ENCODE measurements around the gene NTN1.

NTN1 gene

DNA sequence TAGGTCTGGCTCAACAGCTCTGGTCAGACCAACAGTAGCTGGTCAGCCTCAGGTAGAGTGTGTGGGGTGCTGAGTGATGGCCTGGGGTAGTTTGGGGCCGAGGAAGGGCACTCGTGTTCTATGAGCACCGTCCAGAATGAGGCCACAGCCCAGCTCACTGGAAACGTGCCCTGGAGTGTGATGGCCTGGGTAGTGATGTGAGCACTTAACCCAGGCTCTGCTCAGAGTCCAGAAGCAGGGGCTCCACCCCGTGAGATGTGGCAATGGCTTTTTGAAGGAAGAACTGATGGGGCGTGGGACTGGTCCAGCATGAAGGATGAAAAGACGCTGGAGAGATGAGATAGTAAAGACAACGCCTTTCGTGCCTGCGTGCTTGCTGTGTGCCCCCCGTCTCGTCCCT, 35.3 kb downstream of the NTN1 start:
- H3K79me2 ChIP-seq (ENCODE audit: control insufficient read depth, insufficient read depth, low read length, poor library complexity), result no peaks in the 10 kb centered on the region
- H3K4me2 ChIP-seq (ENCODE audit: low read length), result no peak overlapping the region
- no peak overlapping the region for H4K12ac ChIP-seq (ENCODE audit: low read depth, low read length)
- H4K91ac ChIP-seq (ENCODE audit: low read depth, low read length), result no peak overlapping the region
- no peak for DNase-seq
- no peak overlapping the region for H2BK12ac ChIP-seq (ENCODE audit: low read length)
- H2AK5ac ChIP-seq (ENCODE audit: low read length), result no peak overlapping the region
- WGBS (ENCODE audit: extremely low coverage, insufficient coverage, insufficient read length), result no CpG with 5 or more reads among the region's 12 CpGs
- H3K4me1 ChIP-seq (ENCODE audit: control insufficient read depth in 1 of 2, insufficient read depth in 2 of 2, low read length in 2 of 2), result peaks cover 2 to 6% of the 10 kb centered on the region in 2 experiments
- peaks cover 5% of the 10 kb centered on the region for H3K79me1 ChIP-seq (ENCODE audit: low read length)
- H2AFZ ChIP-seq (ENCODE audit: insufficient read depth, low read length, poor library complexity), result no peak overlapping the region
- H4K8ac ChIP-seq (ENCODE audit: low read depth, low read length), result no peak overlapping the region
- H3K4me3 ChIP-seq (ENCODE audit: low read depth, low read length), result no peak overlapping the region
- no peaks in the 10 kb centered on the region for H3K27me3 ChIP-seq (ENCODE audit: insufficient read depth, low read length)
- no peak overlapping the region for H2BK5ac ChIP-seq (ENCODE audit: low read depth, low read length, poor library complexity)
- no peaks in the 10 kb centered on the region for H3K9me3 ChIP-seq (ENCODE audit: insufficient read depth, low read depth, low read length)
- H3K4ac ChIP-seq (ENCODE audit: low read depth, low read length), result no peak overlapping the region
- no peak overlapping the region for H3K14ac ChIP-seq (ENCODE audit: low read length)
- no peaks in the 10 kb centered on the region for H3K36me3 ChIP-seq (ENCODE audit: control insufficient read depth in 1 of 2, insufficient read depth in 2 of 2, low read length in 2 of 2)
- no peak overlapping the region for H3K23ac ChIP-seq (ENCODE audit: low read length)
- H3K9ac ChIP-seq (ENCODE audit: low read length), result no peak overlapping the region
- H3K27ac ChIP-seq (ENCODE audit: low read depth, low read length), result no peak overlapping the region
- no peak overlapping the region for H3K18ac ChIP-seq (ENCODE audit: low read length)
- H2BK120ac ChIP-seq (ENCODE audit: insufficient read depth, low read length, poor library complexity), result no peak overlapping the region

GRCh38 chr17:9057310-9057709, 36.0 kb downstream of the NTN1 start:
- no peak overlapping the region for H3K4ac ChIP-seq (ENCODE audit: low read depth, low read length)
- no peaks in the 10 kb centered on the region for H3K27me3 ChIP-seq (ENCODE audit: insufficient read depth, low read length)
- H3K4me2 ChIP-seq (ENCODE audit: low read length), result no peak overlapping the region
- H3K79me2 ChIP-seq (ENCODE audit: control insufficient read depth, insufficient read depth, low read length, poor library complexity), result no peaks in the 10 kb centered on the region
- no peak overlapping the region for H3K4me3 ChIP-seq (ENCODE audit: low read depth, low read length)
- H3K14ac ChIP-seq (ENCODE audit: low read length), result no peak overlapping the region
- H4K91ac ChIP-seq (ENCODE audit: low read depth, low read length), result no peak overlapping the region
- no peak overlapping the region for H3K23ac ChIP-seq (ENCODE audit: low read length)
- no peak overlapping the region for H4K12ac ChIP-seq (ENCODE audit: low read depth, low read length)
- no peaks in the 10 kb centered on the region for H3K4me1 ChIP-seq (ENCODE audit: control insufficient read depth in 1 of 2, insufficient read depth in 2 of 2, low read length in 2 of 2)
- no peak overlapping the region for H2BK12ac ChIP-seq (ENCODE audit: low read length)
- H3K18ac ChIP-seq (ENCODE audit: low read length), result no peak overlapping the region
- no peak overlapping the region for H3K9ac ChIP-seq (ENCODE audit: low read length)
- no peak for DNase-seq
- no peak overlapping the region for H2BK5ac ChIP-seq (ENCODE audit: low read depth, low read length, poor library complexity)
- no peak overlapping the region for H2BK120ac ChIP-seq (ENCODE audit: insufficient read depth, low read length, poor library complexity)
- no peak overlapping the region for H2AK5ac ChIP-seq (ENCODE audit: low read length)
- no peaks in the 10 kb centered on the region for H3K36me3 ChIP-seq (ENCODE audit: control insufficient read depth in 1 of 2, insufficient read depth in 2 of 2, low read length in 2 of 2)
- H3K27ac ChIP-seq (ENCODE audit: low read depth, low read length), result no peak overlapping the region
- no peaks in the 10 kb centered on the region for H3K9me3 ChIP-seq (ENCODE audit: insufficient read depth, low read depth, low read length)
- no peak overlapping the region for H4K8ac ChIP-seq (ENCODE audit: low read depth, low read length)
- WGBS (ENCODE audit: extremely low coverage, insufficient coverage, insufficient read length), result no CpG with 5 or more reads among the region's 7 CpGs
- H2AFZ ChIP-seq (ENCODE audit: insufficient read depth, low read length, poor library complexity), result no peak overlapping the region
- peaks cover 2% of the 10 kb centered on the region for H3K79me1 ChIP-seq (ENCODE audit: low read length)

GRCh38 chr17:9062399-9062902, 41.1 kb downstream of the NTN1 start:
- H3K18ac ChIP-seq (ENCODE audit: low read length), result no peak overlapping the region
- H3K9me3 ChIP-seq (ENCODE audit: insufficient read depth, low read depth, low read length), result no peaks in the 10 kb centered on the region
- no peak overlapping the region for H3K9ac ChIP-seq (ENCODE audit: low read length)
- no peak overlapping the region for H4K91ac ChIP-seq (ENCODE audit: low read depth, low read length)
- no peak overlapping the region for H2AFZ ChIP-seq (ENCODE audit: insufficient read depth, low read length, poor library complexity)
- no peaks in the 10 kb centered on the region for H3K4me1 ChIP-seq (ENCODE audit: control insufficient read depth in 1 of 2, insufficient read depth in 2 of 2, low read length in 2 of 2)
- H3K27ac ChIP-seq (ENCODE audit: low read depth, low read length), result no peak overlapping the region
- no peak overlapping the region for H3K4me3 ChIP-seq (ENCODE audit: low read depth, low read length)
- no peak overlapping the region for H4K12ac ChIP-seq (ENCODE audit: low read depth, low read length)
- no peaks in the 10 kb centered on the region for H3K79me1 ChIP-seq (ENCODE audit: low read length)
- H3K14ac ChIP-seq (ENCODE audit: low read length), result no peak overlapping the region
- DNase-seq, result no peak
- no peak overlapping the region for H3K4ac ChIP-seq (ENCODE audit: low read depth, low read length)
- no CpG with 5 or more reads among the region's 9 CpGs for WGBS (ENCODE audit: extremely low coverage, insufficient coverage, insufficient read length)
- H3K79me2 ChIP-seq (ENCODE audit: control insufficient read depth, insufficient read depth, low read length, poor library complexity), result no peaks in the 10 kb centered on the region
- no peak overlapping the region for H3K4me2 ChIP-seq (ENCODE audit: low read length)
- no peak overlapping the region for H2AK5ac ChIP-seq (ENCODE audit: low read length)
- no peak overlapping the region for H2BK120ac ChIP-seq (ENCODE audit: insufficient read depth, low read length, poor library complexity)
- H3K36me3 ChIP-seq (ENCODE audit: control insufficient read depth in 1 of 2, insufficient read depth in 2 of 2, low read length in 2 of 2), result no peaks in the 10 kb centered on the region
- H2BK12ac ChIP-seq (ENCODE audit: low read length), result no peak overlapping the region
- H2BK5ac ChIP-seq (ENCODE audit: low read depth, low read length, poor library complexity), result no peak overlapping the region
- no peak overlapping the region for H3K23ac ChIP-seq (ENCODE audit: low read length)
- H3K27me3 ChIP-seq (ENCODE audit: insufficient read depth, low read length), result no peaks in the 10 kb centered on the region
- H4K8ac ChIP-seq (ENCODE audit: low read depth, low read length), result no peak overlapping the region

- no peak overlapping the region for H2AFZ ChIP-seq (ENCODE audit: insufficient read depth, low read length, poor library complexity)
- H3K79me1 ChIP-seq (ENCODE audit: low read length), result no peaks in the 10 kb centered on the region
- H3K36me3 ChIP-seq (ENCODE audit: control insufficient read depth in 1 of 2, insufficient read depth in 2 of 2, low read length in 2 of 2), result no peaks in the 10 kb centered on the region
- no peak overlapping the region for H2BK120ac ChIP-seq (ENCODE audit: insufficient read depth, low read length, poor library complexity)
- no peak overlapping the region for H3K4me3 ChIP-seq (ENCODE audit: low read depth, low read length)
- no CpG with 5 or more reads among the region's 6 CpGs for WGBS (ENCODE audit: extremely low coverage, insufficient coverage, insufficient read length)
- no peak overlapping the region for H2BK5ac ChIP-seq (ENCODE audit: low read depth, low read length, poor library complexity)
- no peak overlapping the region for H2BK12ac ChIP-seq (ENCODE audit: low read length)
- H4K8ac ChIP-seq (ENCODE audit: low read depth, low read length), result no peak overlapping the region
- no peak overlapping the region for H3K23ac ChIP-seq (ENCODE audit: low read length)
- no peak overlapping the region for H3K27ac ChIP-seq (ENCODE audit: low read depth, low read length)
- no peak for DNase-seq
- H4K12ac ChIP-seq (ENCODE audit: low read depth, low read length), result no peak overlapping the region
- no peak overlapping the region for H2AK5ac ChIP-seq (ENCODE audit: low read length)
- no peak overlapping the region for H3K4ac ChIP-seq (ENCODE audit: low read depth, low read length)
- H4K91ac ChIP-seq (ENCODE audit: low read depth, low read length), result no peak overlapping the region
- no peaks in the 10 kb centered on the region for H3K27me3 ChIP-seq (ENCODE audit: insufficient read depth, low read length)
- H3K18ac ChIP-seq (ENCODE audit: low read length), result no peak overlapping the region
- no peaks in the 10 kb centered on the region for H3K79me2 ChIP-seq (ENCODE audit: control insufficient read depth, insufficient read depth, low read length, poor library complexity)
- no peaks in the 10 kb centered on the region for H3K4me1 ChIP-seq (ENCODE audit: control insufficient read depth in 1 of 2, insufficient read depth in 2 of 2, low read length in 2 of 2)
- H3K9ac ChIP-seq (ENCODE audit: low read length), result no peak overlapping the region
- H3K14ac ChIP-seq (ENCODE audit: low read length), result no peak overlapping the region
- no peaks in the 10 kb centered on the region for H3K9me3 ChIP-seq (ENCODE audit: insufficient read depth, low read depth, low read length)
- H3K4me2 ChIP-seq (ENCODE audit: low read length), result no peak overlapping the region
These were observed 43.1 kb downstream of the NTN1 start for GRCh38 chr17:9064311-9064834.
